ENCODE data around the gene ROBO2. TPM values are rescaled to one million over a fixed set of nuclear protein-coding genes. Genes with fewer than 3 reads are reported as not detected.

Gene ROBO2
- total RNA-seq, 6 donors from 2014 or later, result 12.0 to 29.1 (median 14.0) TPM

GRCh38 chr3:77259694-77260093 lies 219.8 kb downstream of the ROBO2 start:
- TF ChIP-seq EP300 (IDR thresholded peaks at IDR 0.05) (no peak), CTCF (IDR thresholded peaks at IDR 0.05) (no peak), POLR2A (IDR thresholded peaks at IDR 0.05) (no peak), POLR2AphosphoS5 (IDR thresholded peaks at IDR 0.05) (no peak)
- H3K36me3 ChIP-seq, result no peaks in the 10 kb centered on the region
- H3K27me3 ChIP-seq, result no peaks in the 10 kb centered on the region
- H3K9me3 ChIP-seq, result no peaks in the 10 kb centered on the region
- no peak overlapping the region for H3K4me3 ChIP-seq
- DNase-seq (no peak), ATAC-seq (ENCODE audit: low FRiP score in 2 of 2) (no peak)
- no peaks in the 10 kb centered on the region for H3K4me1 ChIP-seq
- no peak overlapping the region for H3K27ac ChIP-seq
- 60 to 71% methylated on average over 6 of the region's 6 CpGs for WGBS, 2 donors

GRCh38 chr3:77262361-77262760 lies 222.5 kb downstream of the ROBO2 start:
- WGBS, 2 donors, result 81 to 93% methylated on average over 2 of the region's 2 CpGs
- Histone ChIP-seq H3K4me3 (no peak overlapping the region), H3K4me1 (no peaks in the 10 kb centered on the region), H3K36me3 (no peaks in the 10 kb centered on the region), H3K27me3 (no peaks in the 10 kb centered on the region), H3K9me3 (no peaks in the 10 kb centered on the region), H3K27ac (no peak overlapping the region)
- DNase-seq (no peak), ATAC-seq (ENCODE audit: low FRiP score in 2 of 2) (no peak)
- no peak for TF ChIP-seq POLR2A (IDR thresholded peaks at IDR 0.05)
- no peak for TF ChIP-seq CTCF (IDR thresholded peaks at IDR 0.05)
- no peak for TF ChIP-seq EP300 (IDR thresholded peaks at IDR 0.05)
- no peak for TF ChIP-seq POLR2AphosphoS5 (IDR thresholded peaks at IDR 0.05)

- DNase-seq (no peak), ATAC-seq (ENCODE audit: low FRiP score in 2 of 2) (no peak)
- WGBS, 2 donors, result 84 to 98% methylated on average over 3 of the region's 3 CpGs
- Histone ChIP-seq H3K9me3 (no peaks in the 10 kb centered on the region), H3K36me3 (no peaks in the 10 kb centered on the region), H3K4me1 (no peaks in the 10 kb centered on the region), H3K27me3 (no peaks in the 10 kb centered on the region), H3K27ac (no peak overlapping the region), H3K4me3 (no peak overlapping the region)
- no peak for TF ChIP-seq POLR2AphosphoS5 (IDR thresholded peaks at IDR 0.05)
Measured at GRCh38 chr3:77267589-77267988, 227.7 kb downstream of the ROBO2 start.

GRCh38 chr3:77271306-77271705 lies 231.4 kb downstream of the ROBO2 start:
- Histone ChIP-seq H3K27ac (no peak overlapping the region), H3K4me3 (no peak overlapping the region), H3K27me3 (no peaks in the 10 kb centered on the region), H3K9me3 (no peaks in the 10 kb centered on the region), H3K4me1 (no peaks in the 10 kb centered on the region), H3K36me3 (no peaks in the 10 kb centered on the region)
- ATAC-seq (ENCODE audit: low FRiP score in 2 of 2) (no peak), DNase-seq (no peak)
- WGBS, 2 donors, result 70 to 76% methylated on average over 1 of the region's 1 CpG
- TF ChIP-seq POLR2A (IDR thresholded peaks at IDR 0.05) (no peak), EP300 (IDR thresholded peaks at IDR 0.05) (no peak), POLR2AphosphoS5 (IDR thresholded peaks at IDR 0.05) (no peak), CTCF (IDR thresholded peaks at IDR 0.05) (no peak)

- Histone ChIP-seq H3K27me3 (no peaks in the 10 kb centered on the region), H3K4me3 (no peak overlapping the region), H3K9me3 (no peaks in the 10 kb centered on the region), H3K36me3 (no peaks in the 10 kb centered on the region), H3K27ac (no peak overlapping the region), H3K4me1 (no peaks in the 10 kb centered on the region)
- DNase-seq (no peak), ATAC-seq (ENCODE audit: low FRiP score in 2 of 2) (no peak)
- 77 to 82% methylated on average over 6 of the region's 6 CpGs for WGBS, 2 donors
- TF ChIP-seq POLR2AphosphoS5 (IDR thresholded peaks at IDR 0.05), result no peak
- no peak for TF ChIP-seq EP300 (IDR thresholded peaks at IDR 0.05)
- TF ChIP-seq POLR2A (IDR thresholded peaks at IDR 0.05), result no peak
- TF ChIP-seq CTCF (IDR thresholded peaks at IDR 0.05), result no peak
Measured at GRCh38 chr3:77271711-77272110, 231.8 kb downstream of the ROBO2 start.
